Measurements from ENCODE around the gene NOX3. TPM values are rescaled to one million over a fixed set of nuclear protein-coding genes. Genes with fewer than 3 reads are reported as not detected.
"Not testable (repeated sequence)": the region's sequence is repeated elsewhere in the genome, so short reads cannot be mapped to it uniquely, and the experiment has no call there.

The NOX3 gene
- total RNA-seq, 3 donors from 2014 or later (not counting 1 experiment from before 2014, with no cell fraction given), result not detected

DNA sequence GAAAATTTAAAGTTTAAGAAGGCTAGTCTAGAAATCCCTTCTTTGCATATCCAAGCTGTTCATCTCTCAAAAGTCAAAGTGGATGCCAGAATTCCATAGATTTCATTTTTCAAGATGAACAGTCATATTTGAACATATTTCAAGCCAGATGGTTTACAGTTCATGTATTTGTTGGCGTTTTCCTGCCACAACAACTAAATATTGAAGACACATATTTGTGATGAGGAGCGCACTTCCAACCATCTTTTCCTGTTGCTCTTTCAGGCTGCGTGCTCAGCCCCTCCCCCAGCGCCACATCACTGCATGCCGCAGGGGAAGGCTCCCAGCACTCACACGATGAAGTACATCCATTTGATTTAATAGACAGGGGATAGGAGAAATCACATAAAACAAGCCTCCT lies 5.9 kb upstream of the NOX3 start:
- Mint-ChIP-seq H3K4me1 (peaks cover 0 to 2% of the 10 kb centered on the region in 2 donors), H3K9me3 (peaks cover 2 to 7% of the 10 kb centered on the region in 2 donors), H3K4me3 (no peak overlapping the region), H3K36me3 (peaks cover 10% of the 10 kb centered on the region), H3K27me3 (ENCODE audit: low read depth in 2 of 2) (peaks cover 4 to 27% of the 10 kb centered on the region in 2 donors), H3K27ac (no peak overlapping the region)
- 94% methylated on average over 6 of the region's 6 CpGs for WGBS (ENCODE audit: insufficient coverage)
- no peaks in the 10 kb centered on the region for H3K36me3 ChIP-seq (ENCODE audit: control insufficient read depth, insufficient read depth, low read length)
- H3K4me3 ChIP-seq (ENCODE audit: low read length), result no peak overlapping the region
- ATAC-seq, result no peak
- no peak overlapping the region for H3K27ac ChIP-seq (ENCODE audit: low read length)
- intact Hi-C loops (cut with micrococcal nuclease), result no loop called here
- DNase-seq, result no peak
- TF ChIP-seq, protein P1, sequence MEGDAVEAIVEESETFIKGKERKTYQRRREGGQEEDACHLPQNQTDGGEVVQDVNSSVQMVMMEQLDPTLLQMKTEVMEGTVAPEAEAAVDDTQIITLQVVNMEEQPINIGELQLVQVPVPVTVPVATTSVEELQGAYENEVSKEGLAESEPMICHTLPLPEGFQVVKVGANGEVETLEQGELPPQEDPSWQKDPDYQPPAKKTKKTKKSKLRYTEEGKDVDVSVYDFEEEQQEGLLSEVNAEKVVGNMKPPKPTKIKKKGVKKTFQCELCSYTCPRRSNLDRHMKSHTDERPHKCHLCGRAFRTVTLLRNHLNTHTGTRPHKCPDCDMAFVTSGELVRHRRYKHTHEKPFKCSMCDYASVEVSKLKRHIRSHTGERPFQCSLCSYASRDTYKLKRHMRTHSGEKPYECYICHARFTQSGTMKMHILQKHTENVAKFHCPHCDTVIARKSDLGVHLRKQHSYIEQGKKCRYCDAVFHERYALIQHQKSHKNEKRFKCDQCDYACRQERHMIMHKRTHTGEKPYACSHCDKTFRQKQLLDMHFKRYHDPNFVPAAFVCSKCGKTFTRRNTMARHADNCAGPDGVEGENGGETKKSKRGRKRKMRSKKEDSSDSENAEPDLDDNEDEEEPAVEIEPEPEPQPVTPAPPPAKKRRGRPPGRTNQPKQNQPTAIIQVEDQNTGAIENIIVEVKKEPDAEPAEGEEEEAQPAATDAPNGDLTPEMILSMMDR (IDR thresholded peaks at IDR 0.05), result no peak
- H3K27me3 ChIP-seq (ENCODE audit: control insufficient read depth, insufficient read depth, low read length), result peaks cover 3% of the 10 kb centered on the region
- H3K9me3 ChIP-seq (ENCODE audit: control insufficient read depth, insufficient read depth, low read length), result no peaks in the 10 kb centered on the region
- no peaks in the 10 kb centered on the region for H3K4me1 ChIP-seq (ENCODE audit: control insufficient read depth, insufficient read depth, low read length)

DNA sequence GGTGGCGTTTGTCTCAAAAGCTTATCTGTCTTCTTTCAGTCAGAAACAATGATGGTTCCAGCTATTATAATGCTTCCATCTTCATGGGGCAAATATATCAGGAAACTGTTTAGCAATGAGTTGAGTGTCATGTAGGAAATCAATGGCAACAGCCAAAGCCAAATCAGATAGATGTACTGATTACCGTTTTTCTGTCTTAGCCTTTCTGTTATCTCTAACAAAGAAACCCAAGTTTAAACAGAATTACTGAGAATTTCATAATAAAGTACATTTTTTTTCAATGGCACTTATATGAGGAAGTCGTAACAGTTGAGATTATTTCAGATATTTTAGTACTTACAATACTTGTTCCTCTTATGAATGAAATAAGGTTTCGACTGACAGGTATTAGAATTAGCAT lies 1.2 kb downstream of the NOX3 start:
- no peak for DNase-seq
- Mint-ChIP-seq H3K4me1 (no peaks in the 10 kb centered on the region), H3K4me3 (no peak overlapping the region), H3K27ac (no peak overlapping the region), H3K27me3 (ENCODE audit: low read depth in 2 of 2) (peaks cover 4 to 45% of the 10 kb centered on the region in 2 donors), H3K9me3 (no peaks in the 10 kb centered on the region), H3K36me3 (no peaks in the 10 kb centered on the region)
- H3K4me1 ChIP-seq (ENCODE audit: control insufficient read depth, insufficient read depth, low read length), result no peaks in the 10 kb centered on the region
- no peak overlapping the region for H3K4me3 ChIP-seq (ENCODE audit: low read length)
- intact Hi-C loops (cut with micrococcal nuclease), result no loop called here
- no peaks in the 10 kb centered on the region for H3K36me3 ChIP-seq (ENCODE audit: control insufficient read depth, insufficient read depth, low read length)
- WGBS (ENCODE audit: insufficient coverage), result 35% methylated on average over 2 of the region's 4 CpGs
- no peak for ATAC-seq
- TF ChIP-seq, protein P1 (IDR thresholded peaks at IDR 0.05), result no peak
- no peaks in the 10 kb centered on the region for H3K27me3 ChIP-seq (ENCODE audit: control insufficient read depth, insufficient read depth, low read length)
- no peak overlapping the region for H3K27ac ChIP-seq (ENCODE audit: low read length)
- no peaks in the 10 kb centered on the region for H3K9me3 ChIP-seq (ENCODE audit: control insufficient read depth, insufficient read depth, low read length)

DNA sequence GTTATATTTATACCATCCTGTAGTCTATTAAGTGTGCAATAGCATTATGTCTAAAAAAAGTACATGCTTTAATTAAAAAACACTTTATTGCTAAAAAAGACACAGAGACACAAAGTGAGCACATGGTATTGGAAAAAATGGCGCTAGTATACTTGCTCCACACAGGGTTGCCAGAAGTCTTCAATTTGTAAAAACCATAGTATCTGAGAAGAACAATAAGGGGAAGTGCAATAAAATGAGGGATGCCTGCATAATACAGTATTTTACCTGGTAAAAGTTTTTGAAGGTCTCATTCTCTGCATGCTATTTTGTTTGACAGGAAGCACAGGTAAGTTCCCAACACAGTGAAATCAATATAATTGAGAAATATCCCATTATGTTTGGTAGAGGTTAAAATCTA lies 1.6 kb downstream of the NOX3 start:
- H3K27ac Mint-ChIP-seq, result no peak overlapping the region

DNA sequence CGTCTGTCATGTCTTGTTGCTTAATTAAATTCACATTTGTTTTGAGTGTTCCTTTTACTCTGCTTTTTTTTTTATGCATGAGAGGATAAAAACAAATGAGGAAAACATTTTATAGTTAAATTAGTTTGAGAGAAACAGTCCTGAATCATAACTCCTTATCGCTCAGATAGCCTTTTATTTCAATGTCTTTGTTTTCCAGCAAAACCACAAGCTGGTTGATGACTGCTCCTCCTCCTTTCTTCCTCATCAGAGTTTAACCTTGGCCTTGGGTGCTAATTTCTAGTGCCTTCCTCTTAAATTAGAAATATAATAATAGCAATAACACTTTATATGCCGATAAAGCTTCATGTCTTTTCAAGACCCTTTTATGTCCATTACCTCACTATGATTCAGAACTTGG lies 3.1 kb downstream of the NOX3 start:
- H3K36me3 ChIP-seq (ENCODE audit: control insufficient read depth, insufficient read depth, low read length), result no peaks in the 10 kb centered on the region
- no peaks in the 10 kb centered on the region for H3K27me3 ChIP-seq (ENCODE audit: control insufficient read depth, insufficient read depth, low read length)
- no peak for ATAC-seq
- Mint-ChIP-seq H3K9me3 (no peaks in the 10 kb centered on the region), H3K27ac (no peak overlapping the region), H3K4me1 (peaks cover 0 to 4% of the 10 kb centered on the region in 2 donors), H3K4me3 (no peak overlapping the region), H3K36me3 (no peaks in the 10 kb centered on the region), H3K27me3 (ENCODE audit: low read depth in 2 of 2) (peaks cover under 1 to 50% of the 10 kb centered on the region in 2 donors)
- no peak overlapping the region for H3K27ac ChIP-seq (ENCODE audit: low read length)
- TF ChIP-seq, protein P1 (IDR thresholded peaks at IDR 0.05), result no peak
- intact Hi-C loops (cut with micrococcal nuclease), result no loop called here
- 97% methylated on average over 3 of the region's 3 CpGs for WGBS (ENCODE audit: insufficient coverage)
- H3K4me1 ChIP-seq (ENCODE audit: control insufficient read depth, insufficient read depth, low read length), result no peaks in the 10 kb centered on the region
- no peak overlapping the region for H3K4me3 ChIP-seq (ENCODE audit: low read length)
- no peak for DNase-seq
- no peaks in the 10 kb centered on the region for H3K9me3 ChIP-seq (ENCODE audit: control insufficient read depth, insufficient read depth, low read length)

More for the DNA sequence above, 1.6 kb downstream of the NOX3 start:
- Histone ChIP-seq H3K9me3 (ENCODE audit: control insufficient read depth, insufficient read depth, low read length) (no peaks in the 10 kb centered on the region), H3K4me1 (ENCODE audit: control insufficient read depth, insufficient read depth, low read length) (no peaks in the 10 kb centered on the region), H3K4me3 (ENCODE audit: low read length) (no peak overlapping the region), H3K36me3 (ENCODE audit: control insufficient read depth, insufficient read depth, low read length) (no peaks in the 10 kb centered on the region), H3K27me3 (ENCODE audit: control insufficient read depth, insufficient read depth, low read length) (no peaks in the 10 kb centered on the region), H3K27ac (ENCODE audit: low read length) (no peak overlapping the region)
- TF ChIP-seq, protein P1 (IDR thresholded peaks at IDR 0.05), result no peak
- WGBS (ENCODE audit: insufficient coverage), result 86% methylated on average over 1 of the region's 1 CpG
- no peak overlapping the region for H3K4me3 Mint-ChIP-seq
- H3K9me3 Mint-ChIP-seq, result no peaks in the 10 kb centered on the region
- ATAC-seq (no peak), DNase-seq (no peak)
- no peaks in the 10 kb centered on the region for H3K36me3 Mint-ChIP-seq
- H3K4me1 Mint-ChIP-seq, result peaks cover 0 to 4% of the 10 kb centered on the region in 2 donors
- intact Hi-C loops (cut with micrococcal nuclease), result no loop called here
- peaks cover 4 to 47% of the 10 kb centered on the region in 2 donors for H3K27me3 Mint-ChIP-seq (ENCODE audit: low read depth in 2 of 2)

DNA sequence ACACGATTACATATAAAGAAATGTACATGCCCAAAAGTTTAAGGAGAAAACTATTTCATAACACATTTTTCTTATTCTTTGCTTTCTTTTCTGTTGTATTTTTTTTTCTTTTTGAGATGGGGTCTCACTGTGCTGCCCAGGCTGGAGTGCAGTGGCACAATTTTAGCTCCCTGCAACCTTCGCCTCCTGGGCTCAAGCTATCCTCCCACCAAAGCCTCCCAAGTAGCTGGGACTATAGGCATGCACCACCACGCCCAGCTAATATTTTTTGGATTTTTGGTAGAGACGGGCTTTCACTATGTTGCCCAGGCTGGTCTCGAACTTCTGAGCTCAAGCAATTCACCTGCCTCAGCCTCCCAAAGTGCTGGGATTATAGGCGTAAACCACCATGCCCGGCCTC lies 4.1 kb downstream of the NOX3 start:
- intact Hi-C loops (cut with micrococcal nuclease); H3K4me3 ChIP-seq (ENCODE audit: low read length); H3K4me3 Mint-ChIP-seq; H3K36me3 Mint-ChIP-seq; ATAC-seq; H3K4me1 Mint-ChIP-seq; H3K27me3 ChIP-seq (ENCODE audit: control insufficient read depth, insufficient read depth, low read length); H3K9me3 ChIP-seq (ENCODE audit: control insufficient read depth, insufficient read depth, low read length); H3K9me3 Mint-ChIP-seq; H3K4me1 ChIP-seq (ENCODE audit: control insufficient read depth, insufficient read depth, low read length); DNase-seq; H3K27ac ChIP-seq (ENCODE audit: low read length); H3K27ac Mint-ChIP-seq; H3K36me3 ChIP-seq (ENCODE audit: control insufficient read depth, insufficient read depth, low read length): not testable (repeated sequence)
- WGBS (ENCODE audit: insufficient coverage), result 89% methylated on average over 6 of the region's 7 CpGs
- H3K27me3 Mint-ChIP-seq (ENCODE audit: low read depth in 2 of 2), result peaks cover 0 to 46% of the 10 kb centered on the region in 2 donors
